Measurements from ENCODE around the gene IRF3.

IRF3 gene

GRCh38 chr19:49665351-49666119, at the start of gene IRF3, which contains the start of gene BCL2L12:
IRF3 (minus strand) TSS chr19:49665857; CDS start chr19:49664838, 1,019 bp downstream.
BCL2L12 (plus strand) TSS chr19:49665933; CDS start chr19:49666693, 760 bp downstream.
- peak; percentile 90 to 91 for DNase-seq

GRCh38 chr19:49713236-49713845, 47.7 kb upstream of the IRF3 start:
- DNase-seq = no peak

- DNase-seq = no peak
Measured at GRCh38 chr19:49712397-49712859, 46.8 kb upstream of the IRF3 start.

GRCh38 chr19:49710372-49710951, 44.8 kb upstream of the IRF3 start:
- DNase-seq = no peak

- DNase-seq = no peak
Measured at GRCh38 chr19:49705919-49706318, 40.3 kb upstream of the IRF3 start.

GRCh38 chr19:49704888-49705642, 39.4 kb upstream of the IRF3 start:
- DNase-seq = no peak

- no peak for DNase-seq
Measured at GRCh38 chr19:49701271-49701786, 35.7 kb upstream of the IRF3 start.

- DNase-seq = no peak
Measured at GRCh38 chr19:49700563-49700962, 34.9 kb upstream of the IRF3 start.

- no peak for DNase-seq
Measured at GRCh38 chr19:49699364-49699763, 33.7 kb upstream of the IRF3 start.

GRCh38 chr19:49696865-49697264, 31.2 kb upstream of the IRF3 start:
- DNase-seq = no peak

- no peak for DNase-seq
Measured at GRCh38 chr19:49696115-49696514, 30.5 kb upstream of the IRF3 start.

- DNase-seq = no peak
Measured at GRCh38 chr19:49692147-49692506, 26.5 kb upstream of the IRF3 start.

- peak in 1 of 2 donors; percentile 4 for DNase-seq
Measured at GRCh38 chr19:49691243-49692146, 25.8 kb upstream of the IRF3 start.

GRCh38 chr19:49690656-49691242, 25.1 kb upstream of the IRF3 start, which contains the start of gene CPT1C:
CPT1C (plus strand) TSS chr19:49691116; CDS start chr19:49692253, 1,137 bp downstream.
- DNase-seq = no peak

- DNase-seq = no peak
Measured at GRCh38 chr19:49690079-49690655, 24.5 kb upstream of the IRF3 start.

- DNase-seq = no peak
Measured at GRCh38 chr19:49689133-49690078, 23.7 kb upstream of the IRF3 start, which contains the start of gene ADM5. ADM5 (plus strand) TSS chr19:49689594; CDS start chr19:49689838, 244 bp downstream.

GRCh38 chr19:49688531-49689132, 23.0 kb upstream of the IRF3 start:
- DNase-seq = no peak

GRCh38 chr19:49687566-49688316, 22.1 kb upstream of the IRF3 start:
- DNase-seq = no peak
